OCI-LY3 (cell line): ENCODE results near the gene UBE3B.

Experiments used
- EZH2phosphoT487 ChIP-seq: fragments of 200-600 bp; shearing (Covaris generic); IDR thresholded peaks from 2 replicates; pipeline ENCODE4 v1.6.1; 2018; ENCODE audit warnings: antibody characterized with exemption, mixed run types, low read depth
- TF ChIP-seq, protein P1 (sequence below): fragments of 200-600, 300-600 bp; sonication (generic); IDR thresholded peaks from 2 replicates; pipeline ENCODE4 v1.5.1; 2014; ENCODE audit warnings: antibody characterized with exemption, low read length, low read depth

DNA sequence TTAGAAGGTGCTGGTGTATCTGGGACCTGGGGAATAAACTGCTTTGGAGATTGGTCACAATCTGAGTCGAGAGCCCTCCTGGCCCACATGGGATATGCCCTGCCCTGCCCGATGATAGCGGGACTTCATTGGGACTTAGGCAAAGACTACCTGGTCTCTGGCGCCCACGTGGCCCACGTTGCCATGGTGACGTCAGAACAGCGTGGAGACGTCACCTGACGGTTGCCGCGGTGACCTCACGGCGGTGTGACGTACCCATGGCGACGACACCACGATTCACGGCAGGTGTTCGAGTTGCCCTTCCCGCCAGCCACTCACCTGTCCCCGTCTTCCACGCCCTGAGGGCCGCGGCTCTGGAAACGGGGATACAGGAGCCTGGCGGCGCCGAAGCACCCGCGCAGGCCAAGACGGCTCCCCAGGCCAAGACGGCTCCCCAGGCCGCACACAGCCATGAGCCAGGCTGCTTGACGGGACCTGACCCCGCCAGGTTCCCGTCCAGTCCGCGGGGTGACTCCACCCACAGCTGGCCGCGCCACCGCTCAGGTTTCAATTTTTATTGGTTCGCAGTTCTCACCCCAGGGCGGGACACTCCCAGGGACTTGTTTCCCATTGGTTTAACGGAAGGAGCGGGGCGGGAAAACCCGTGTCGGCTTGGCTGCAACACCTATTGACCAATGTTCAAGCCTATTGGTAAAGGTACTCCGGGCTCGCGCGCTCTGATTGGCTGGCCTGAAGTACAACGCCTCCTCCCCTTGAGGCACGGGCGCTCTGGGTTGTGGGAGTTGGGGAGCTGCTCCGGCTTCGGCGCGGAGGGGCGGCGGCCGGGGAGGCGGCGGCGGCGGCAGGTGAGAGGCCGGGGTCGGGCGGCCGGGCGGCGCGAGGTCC, 95.8 kb downstream of the UBE3B start, which contains the start of the genes MMAB and MVK:
- TF ChIP-seq EZH2phosphoT487 = no peak
- TF ChIP-seq, protein P1, sequence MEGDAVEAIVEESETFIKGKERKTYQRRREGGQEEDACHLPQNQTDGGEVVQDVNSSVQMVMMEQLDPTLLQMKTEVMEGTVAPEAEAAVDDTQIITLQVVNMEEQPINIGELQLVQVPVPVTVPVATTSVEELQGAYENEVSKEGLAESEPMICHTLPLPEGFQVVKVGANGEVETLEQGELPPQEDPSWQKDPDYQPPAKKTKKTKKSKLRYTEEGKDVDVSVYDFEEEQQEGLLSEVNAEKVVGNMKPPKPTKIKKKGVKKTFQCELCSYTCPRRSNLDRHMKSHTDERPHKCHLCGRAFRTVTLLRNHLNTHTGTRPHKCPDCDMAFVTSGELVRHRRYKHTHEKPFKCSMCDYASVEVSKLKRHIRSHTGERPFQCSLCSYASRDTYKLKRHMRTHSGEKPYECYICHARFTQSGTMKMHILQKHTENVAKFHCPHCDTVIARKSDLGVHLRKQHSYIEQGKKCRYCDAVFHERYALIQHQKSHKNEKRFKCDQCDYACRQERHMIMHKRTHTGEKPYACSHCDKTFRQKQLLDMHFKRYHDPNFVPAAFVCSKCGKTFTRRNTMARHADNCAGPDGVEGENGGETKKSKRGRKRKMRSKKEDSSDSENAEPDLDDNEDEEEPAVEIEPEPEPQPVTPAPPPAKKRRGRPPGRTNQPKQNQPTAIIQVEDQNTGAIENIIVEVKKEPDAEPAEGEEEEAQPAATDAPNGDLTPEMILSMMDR = no peak
